ENCODE results near the gene SWI5.
"Not testable (repeated sequence)": the region's sequence is repeated elsewhere in the genome, so short reads cannot be mapped to it uniquely, and the experiment has no call there.

Gene SWI5

GRCh38 chr9:128276008-128276573 is at the start of gene SWI5:
Gene SWI5, plus strand, starts transcription at chr9:128276276.
- DNase-seq = peak; percentile 100
- peak within 1 kb of the TSS; percentile 98 for H3K4me3 Mint-ChIP-seq
- H3K4me1 Mint-ChIP-seq = peaks cover 61% of the 10 kb centered on the region
- TF ChIP-seq, protein P1, sequence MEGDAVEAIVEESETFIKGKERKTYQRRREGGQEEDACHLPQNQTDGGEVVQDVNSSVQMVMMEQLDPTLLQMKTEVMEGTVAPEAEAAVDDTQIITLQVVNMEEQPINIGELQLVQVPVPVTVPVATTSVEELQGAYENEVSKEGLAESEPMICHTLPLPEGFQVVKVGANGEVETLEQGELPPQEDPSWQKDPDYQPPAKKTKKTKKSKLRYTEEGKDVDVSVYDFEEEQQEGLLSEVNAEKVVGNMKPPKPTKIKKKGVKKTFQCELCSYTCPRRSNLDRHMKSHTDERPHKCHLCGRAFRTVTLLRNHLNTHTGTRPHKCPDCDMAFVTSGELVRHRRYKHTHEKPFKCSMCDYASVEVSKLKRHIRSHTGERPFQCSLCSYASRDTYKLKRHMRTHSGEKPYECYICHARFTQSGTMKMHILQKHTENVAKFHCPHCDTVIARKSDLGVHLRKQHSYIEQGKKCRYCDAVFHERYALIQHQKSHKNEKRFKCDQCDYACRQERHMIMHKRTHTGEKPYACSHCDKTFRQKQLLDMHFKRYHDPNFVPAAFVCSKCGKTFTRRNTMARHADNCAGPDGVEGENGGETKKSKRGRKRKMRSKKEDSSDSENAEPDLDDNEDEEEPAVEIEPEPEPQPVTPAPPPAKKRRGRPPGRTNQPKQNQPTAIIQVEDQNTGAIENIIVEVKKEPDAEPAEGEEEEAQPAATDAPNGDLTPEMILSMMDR (IDR thresholded peaks at IDR 0.05) = no peak
- H3K27me3 Mint-ChIP-seq (ENCODE audit: low read depth, poor library complexity) = peaks cover 2% of the 10 kb centered on the region
- peaks cover 7% of the 10 kb centered on the region for H3K36me3 Mint-ChIP-seq (ENCODE audit: low read depth)
- H3K27ac Mint-ChIP-seq = peak within 1 kb of the TSS; percentile 95
- no peaks in the 10 kb centered on the region for H3K9me3 Mint-ChIP-seq

DNA sequence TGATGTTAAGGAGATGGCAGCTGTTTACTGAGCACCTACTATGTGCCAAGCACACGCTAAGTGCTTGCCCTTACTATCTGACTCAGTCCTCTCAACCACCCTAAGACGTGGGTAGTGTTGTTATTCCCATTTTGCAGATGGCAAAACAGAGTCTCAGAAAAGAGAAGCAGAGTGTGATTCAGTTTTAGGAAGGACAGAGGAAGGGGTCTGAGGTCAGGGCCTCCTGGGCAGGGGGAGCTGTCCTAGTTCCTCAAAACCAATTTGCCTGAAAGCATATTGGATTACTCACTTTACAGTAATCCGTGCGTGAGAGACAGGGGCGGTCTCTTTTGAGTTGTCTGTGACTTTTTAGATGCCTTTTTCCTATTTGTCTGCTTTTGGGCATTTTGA is 49.7 kb upstream of the SWI5 start:
- H3K9me3 Mint-ChIP-seq = no peaks in the 10 kb centered on the region
- TF ChIP-seq, protein P1 (IDR thresholded peaks at IDR 0.05) = no peak
- H3K27me3 Mint-ChIP-seq (ENCODE audit: low read depth, poor library complexity) = peaks cover 4% of the 10 kb centered on the region
- H3K4me1 Mint-ChIP-seq = no peaks in the 10 kb centered on the region
- DNase-seq = no peak
- no peak overlapping the region for H3K27ac Mint-ChIP-seq
- peaks cover 37% of the 10 kb centered on the region for H3K36me3 Mint-ChIP-seq (ENCODE audit: low read depth)
- H3K4me3 Mint-ChIP-seq = no peak overlapping the region

DNA sequence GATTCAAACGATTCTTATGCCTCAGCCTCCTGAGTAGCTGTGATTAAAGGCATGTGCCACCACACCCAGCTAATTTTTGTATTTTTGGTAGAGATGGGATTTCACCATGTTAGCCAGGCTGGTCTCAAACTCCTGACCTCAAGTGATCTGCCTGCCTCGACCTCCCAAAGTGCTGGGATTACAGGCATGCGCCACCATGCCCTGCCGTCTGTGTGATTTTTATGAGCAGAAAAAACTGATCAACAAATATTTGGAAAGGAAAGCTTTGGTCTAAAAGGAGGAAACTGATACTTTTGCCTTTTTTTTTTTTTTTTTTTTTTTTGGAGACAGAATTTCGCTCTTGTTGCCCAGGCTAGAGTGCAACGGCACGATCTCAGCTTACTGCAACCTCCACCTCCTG is 45.2 kb upstream of the SWI5 start:
- peaks cover 26% of the 10 kb centered on the region for H3K36me3 Mint-ChIP-seq (ENCODE audit: low read depth)
- not testable (repeated sequence) for H3K27ac Mint-ChIP-seq

GRCh38 chr9:128231638-128232527 is 44.2 kb upstream of the SWI5 start:
- no peaks in the 10 kb centered on the region for H3K9me3 Mint-ChIP-seq
- H3K27me3 Mint-ChIP-seq (ENCODE audit: low read depth, poor library complexity) = peaks cover 13% of the 10 kb centered on the region
- H3K27ac Mint-ChIP-seq = no peak overlapping the region
- no peak overlapping the region for H3K4me3 Mint-ChIP-seq
- TF ChIP-seq, protein P1 (IDR thresholded peaks at IDR 0.05) = no peak
- H3K4me1 Mint-ChIP-seq = peaks cover 6% of the 10 kb centered on the region
- no peak for DNase-seq
- peaks cover 27% of the 10 kb centered on the region for H3K36me3 Mint-ChIP-seq (ENCODE audit: low read depth)

More for the DNA sequence above, 45.2 kb upstream of the SWI5 start:
- not testable (repeated sequence) for DNase-seq, H3K4me3 Mint-ChIP-seq, H3K4me1 Mint-ChIP-seq, H3K9me3 Mint-ChIP-seq
- H3K27me3 Mint-ChIP-seq (ENCODE audit: low read depth, poor library complexity) = peaks cover 13% of the 10 kb centered on the region

DNA sequence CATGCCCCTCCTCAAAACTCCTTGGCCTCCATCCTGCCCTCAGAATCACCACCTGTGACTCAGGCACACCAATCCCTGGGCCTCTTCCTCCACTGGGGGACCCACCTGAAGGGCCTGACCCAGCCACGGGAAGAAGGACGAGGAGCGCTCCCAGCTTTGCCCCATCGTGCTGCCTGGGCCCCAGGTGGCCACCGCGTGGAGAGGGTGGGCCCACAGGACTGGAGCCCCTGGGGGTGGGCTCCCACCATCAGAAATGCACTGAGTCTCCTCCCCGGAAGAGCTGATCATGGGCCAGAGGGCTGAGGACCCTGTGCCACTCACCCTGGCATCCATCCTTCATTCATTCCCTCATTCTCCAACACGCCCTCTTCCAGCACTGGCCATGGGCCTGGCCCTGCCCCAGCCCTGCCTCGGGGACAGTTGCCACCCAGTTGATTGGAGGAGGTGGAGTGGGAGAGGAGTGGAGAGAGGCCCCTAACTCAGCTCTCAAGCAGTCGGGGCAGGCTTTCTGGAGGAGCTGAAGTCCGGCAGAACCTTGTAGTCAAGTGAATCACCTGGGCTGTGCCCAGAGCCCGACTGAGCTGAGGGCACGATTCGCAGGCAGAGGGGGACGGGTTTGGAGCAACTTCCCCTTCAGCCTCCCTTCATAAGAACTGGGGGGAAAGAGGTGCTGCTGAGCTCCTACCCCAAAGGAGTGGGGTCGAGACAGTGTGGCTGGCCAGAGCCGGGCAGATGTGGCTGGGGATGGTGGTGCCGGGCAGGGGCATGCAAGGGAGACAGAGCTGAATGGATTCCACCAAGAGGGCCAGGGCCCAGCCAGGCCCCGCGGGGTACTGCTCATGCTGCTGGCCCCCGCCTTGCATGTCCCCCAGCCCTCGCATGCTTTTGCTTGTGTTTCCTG is 43.3 kb upstream of the SWI5 start:
- Mint-ChIP-seq H3K27me3 (ENCODE audit: low read depth, poor library complexity) (peaks cover 13% of the 10 kb centered on the region), H3K36me3 (ENCODE audit: low read depth) (peaks cover 31% of the 10 kb centered on the region), H3K4me1 (peaks cover 6% of the 10 kb centered on the region), H3K4me3 (no peak overlapping the region), H3K9me3 (no peaks in the 10 kb centered on the region), H3K27ac (no peak overlapping the region)
- DNase-seq = no peak
- TF ChIP-seq, protein P1 (IDR thresholded peaks at IDR 0.05) = no peak

Measured in nephron progenitor cell (in vitro differentiated cells).